HG02981 (cell line): Measurements from ENCODE around the gene CD300LF.

Source experiments
- ATAC-seq: cut with Tn5 transposase; IDR thresholded peaks from one replicate; pipeline ENCODE4 v1.9.1; 2021; ENCODE audit warnings: mild to moderate bottlenecking, moderate library complexity; ENCODE audit not compliant: unreplicated experiment

The CD300LF gene

DNA sequence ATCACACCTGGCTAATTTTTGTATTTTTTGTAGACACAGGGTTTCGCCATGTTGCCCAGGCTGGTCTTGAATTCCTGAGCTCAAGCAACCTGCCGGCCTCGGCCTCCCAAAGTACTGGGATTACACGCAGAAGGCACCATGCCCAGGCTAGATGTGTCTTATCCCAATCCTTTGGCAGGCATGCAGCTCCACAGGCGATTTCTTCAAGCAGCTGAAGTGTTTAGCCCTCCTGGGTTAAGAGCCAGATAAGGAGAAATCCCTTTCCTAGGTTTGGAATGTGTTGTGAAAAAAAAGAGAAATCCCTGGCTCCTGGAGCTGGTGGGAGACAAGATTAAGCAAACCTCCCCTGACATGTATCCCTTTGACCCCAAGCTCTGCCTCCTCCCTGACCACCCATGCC is 33.7 kb upstream of the CD300LF start:
- ATAC-seq, result no peak

DNA sequence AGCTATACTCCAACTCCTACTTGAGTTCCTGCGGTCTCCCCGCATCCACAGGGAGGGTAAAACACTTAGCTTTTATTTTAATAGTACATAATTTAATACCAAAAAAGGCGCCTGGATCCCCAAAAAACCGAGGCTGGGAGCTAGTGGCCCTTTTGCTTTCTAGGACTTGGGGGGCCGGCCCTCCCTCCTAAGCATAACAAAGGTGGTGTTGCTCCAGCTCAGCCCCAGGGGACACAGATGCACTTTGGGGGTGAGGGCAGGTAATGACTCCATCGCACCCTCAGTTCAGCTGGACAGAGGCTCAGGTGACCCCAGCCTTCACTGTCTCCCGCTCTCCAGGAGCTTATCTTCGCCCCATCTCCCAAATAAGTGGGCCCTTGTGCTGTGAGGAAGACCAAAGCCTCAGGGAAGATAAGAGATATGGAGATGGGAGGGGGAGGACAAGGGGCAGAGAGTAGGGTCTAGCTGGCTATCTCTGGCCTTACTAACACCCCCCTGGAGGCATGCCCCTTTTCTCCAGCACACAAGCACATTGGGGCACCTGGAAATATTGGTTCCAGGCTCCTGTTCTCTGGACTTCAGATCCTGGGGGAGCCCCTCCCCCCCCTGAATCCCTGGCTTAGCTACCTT is 32.9 kb upstream of the CD300LF start:
- ATAC-seq, result no peak

DNA sequence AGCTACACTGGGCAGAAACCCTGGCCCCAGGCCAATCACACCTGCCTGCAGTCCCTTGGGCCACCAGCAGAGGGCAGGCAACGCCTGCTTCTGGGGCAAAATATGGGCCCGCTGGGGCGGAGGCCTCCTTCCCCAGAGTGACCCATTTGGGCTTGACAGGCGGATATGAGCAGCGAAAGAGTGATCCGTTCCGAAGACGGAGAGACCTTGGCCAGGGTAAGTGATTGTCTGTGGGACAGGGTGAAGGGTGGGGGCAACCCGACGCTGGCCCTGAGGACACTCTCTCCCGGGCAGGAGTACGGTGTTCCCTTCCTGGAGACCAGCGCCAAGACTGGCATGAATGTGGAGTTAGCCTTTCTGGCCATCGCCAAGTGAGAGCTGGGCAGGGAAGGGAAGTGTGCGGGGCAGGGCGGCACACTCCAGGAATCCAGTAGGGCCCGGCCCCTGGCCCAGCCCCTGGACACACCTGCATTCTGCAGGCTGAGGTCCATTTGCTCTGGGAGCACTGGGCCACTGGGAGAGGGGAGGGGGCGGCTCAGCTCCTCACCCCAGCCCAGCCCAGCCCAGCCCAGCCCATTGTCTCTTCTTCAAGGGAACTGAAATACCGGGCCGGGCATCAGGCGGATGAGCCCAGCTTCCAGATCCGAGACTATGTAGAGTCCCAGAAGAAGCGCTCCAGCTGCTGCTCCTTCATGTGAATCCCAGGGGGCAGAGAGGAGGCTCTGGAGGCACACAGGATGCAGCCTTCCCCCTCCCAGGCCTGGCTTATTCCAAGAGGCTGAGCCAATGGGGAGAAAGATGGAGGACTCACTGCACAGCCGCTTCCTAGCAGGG is 32.2 kb upstream of the CD300LF start:
- no peak for ATAC-seq

DNA sequence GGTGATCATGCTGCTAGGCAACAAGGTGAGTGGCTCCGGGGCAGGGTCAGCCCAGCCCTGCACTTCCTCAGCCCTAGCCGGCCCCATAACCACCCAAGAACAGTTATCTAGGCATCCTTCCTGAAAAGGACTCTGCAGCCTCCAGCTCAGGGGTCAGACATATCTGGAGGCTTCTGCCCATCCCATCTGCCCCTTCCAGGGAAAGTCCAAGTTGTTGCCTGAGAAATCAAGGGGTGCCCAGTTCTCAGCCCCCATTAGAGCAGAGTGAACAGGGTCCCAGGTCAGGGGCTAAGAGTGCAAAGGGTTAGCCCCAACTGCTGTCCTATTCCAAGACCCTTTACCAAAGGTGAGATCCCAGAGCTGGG is 31.6 kb upstream of the CD300LF start:
- no peak for ATAC-seq

DNA sequence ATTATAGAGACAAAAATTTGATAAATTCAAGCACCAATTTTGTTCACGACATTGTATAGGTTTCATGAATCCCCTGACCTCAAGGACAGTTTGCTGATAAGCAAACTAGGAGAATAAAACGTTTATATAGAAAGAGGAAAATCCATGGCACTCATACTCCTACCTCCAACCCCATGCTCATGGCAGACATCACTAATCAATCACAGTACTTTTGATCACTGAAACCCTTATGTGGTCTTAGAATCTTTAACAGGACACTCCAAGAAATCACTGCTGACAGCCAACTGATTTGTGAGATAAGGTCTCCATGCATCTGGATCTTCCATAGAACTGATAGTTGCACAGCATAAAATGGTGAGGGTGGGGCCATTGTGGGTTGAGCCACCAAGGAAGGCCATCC is 31.0 kb upstream of the CD300LF start:
- no peak for ATAC-seq

DNA sequence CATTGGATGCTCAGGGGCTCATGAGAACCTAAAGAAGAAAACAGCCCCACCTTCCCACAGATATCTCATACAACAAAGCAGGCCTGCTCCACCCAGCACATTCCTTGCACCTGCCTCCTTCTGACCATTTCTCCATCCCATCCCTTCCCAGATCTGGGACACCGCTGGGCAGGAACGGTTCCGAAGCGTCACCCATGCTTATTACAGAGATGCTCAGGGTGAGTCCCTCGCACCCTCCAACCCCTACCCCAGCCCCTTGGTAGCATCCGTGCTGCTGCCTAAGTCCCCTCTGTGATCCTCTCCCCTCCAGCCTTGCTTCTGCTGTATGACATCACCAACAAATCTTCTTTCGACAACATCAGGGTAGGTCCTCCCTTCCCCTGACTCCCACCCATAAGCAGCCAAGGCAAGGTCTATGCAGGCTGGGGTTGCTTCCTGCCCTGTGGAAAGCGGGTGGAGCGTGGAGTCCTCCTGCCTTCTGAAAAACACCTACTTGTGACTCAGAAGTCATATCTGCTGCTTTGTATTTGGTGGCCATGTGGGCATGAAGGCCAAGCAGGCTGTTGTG is 30.3 kb upstream of the CD300LF start:
- no peak for ATAC-seq

DNA sequence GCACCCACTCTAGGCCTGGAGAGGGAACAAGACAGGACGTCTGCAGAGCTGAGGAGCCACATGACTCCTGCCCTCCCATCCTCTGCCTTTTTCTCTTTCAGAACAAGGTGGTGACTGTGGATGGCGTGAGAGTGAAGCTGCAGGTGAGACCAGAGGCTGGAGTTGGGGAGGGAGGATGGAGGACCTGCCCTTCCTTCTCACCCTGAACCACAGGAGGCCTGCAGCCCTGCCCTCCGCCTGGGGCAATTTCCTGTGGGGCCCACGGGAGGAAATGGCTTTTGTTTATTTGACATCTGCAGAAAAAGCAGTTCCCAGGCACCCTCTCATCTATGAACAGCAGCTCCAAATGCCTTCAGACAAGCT is 29.4 kb upstream of the CD300LF start:
- ATAC-seq, result no peak

DNA sequence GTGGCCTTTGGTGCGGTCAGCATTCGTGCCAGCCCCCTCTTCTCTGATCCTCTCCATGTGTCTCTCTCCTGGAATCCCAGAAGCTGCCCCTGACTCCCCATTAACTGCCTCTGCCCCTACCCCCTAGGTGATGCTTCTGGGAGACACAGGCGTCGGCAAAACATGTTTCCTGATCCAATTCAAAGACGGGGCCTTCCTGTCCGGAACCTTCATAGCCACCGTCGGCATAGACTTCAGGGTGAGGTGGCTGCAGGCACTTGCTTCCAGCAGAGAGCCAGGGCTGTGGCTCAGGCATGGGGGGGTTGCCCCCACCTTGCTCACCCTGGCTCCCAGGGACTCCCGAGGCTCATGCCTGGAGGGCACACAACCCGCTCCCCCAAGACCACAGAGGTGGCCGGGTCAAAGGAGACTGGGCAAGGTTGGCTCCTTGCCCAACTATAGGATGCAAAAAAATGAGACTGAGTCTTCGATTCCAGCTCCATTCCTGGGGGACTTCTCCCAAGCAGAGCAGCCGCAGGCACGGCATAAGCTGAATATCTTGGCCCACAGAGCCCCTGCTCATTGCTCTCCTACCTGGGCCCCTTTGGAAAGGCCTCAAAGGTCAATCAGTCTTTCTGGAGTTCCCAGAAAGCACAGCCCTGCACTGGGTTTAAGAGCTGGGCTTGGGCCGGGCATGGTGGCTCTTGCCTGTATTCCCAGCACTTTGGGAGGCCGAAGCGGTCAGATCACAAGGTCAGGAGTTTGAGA is 28.1 kb upstream of the CD300LF start:
- ATAC-seq, result no peak

DNA sequence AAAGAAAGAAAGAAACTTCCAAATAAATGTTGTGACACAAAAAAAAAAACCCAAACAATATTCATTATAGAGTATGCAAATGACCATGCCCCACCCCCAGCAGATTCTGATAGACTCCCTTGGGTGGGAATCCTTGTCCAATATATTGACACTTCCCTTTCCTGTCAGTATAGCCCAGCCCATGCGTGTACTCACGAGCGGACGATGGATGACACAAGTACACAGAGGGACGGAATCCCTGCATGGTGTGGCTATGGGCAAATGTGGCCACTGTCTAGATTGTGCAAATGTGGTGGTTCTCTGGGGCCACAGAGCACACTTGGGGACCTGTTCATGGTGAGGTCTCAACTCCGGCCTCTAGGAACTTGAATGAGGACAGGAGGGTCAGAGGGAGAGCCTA is 27.4 kb upstream of the CD300LF start:
- no peak for ATAC-seq

DNA sequence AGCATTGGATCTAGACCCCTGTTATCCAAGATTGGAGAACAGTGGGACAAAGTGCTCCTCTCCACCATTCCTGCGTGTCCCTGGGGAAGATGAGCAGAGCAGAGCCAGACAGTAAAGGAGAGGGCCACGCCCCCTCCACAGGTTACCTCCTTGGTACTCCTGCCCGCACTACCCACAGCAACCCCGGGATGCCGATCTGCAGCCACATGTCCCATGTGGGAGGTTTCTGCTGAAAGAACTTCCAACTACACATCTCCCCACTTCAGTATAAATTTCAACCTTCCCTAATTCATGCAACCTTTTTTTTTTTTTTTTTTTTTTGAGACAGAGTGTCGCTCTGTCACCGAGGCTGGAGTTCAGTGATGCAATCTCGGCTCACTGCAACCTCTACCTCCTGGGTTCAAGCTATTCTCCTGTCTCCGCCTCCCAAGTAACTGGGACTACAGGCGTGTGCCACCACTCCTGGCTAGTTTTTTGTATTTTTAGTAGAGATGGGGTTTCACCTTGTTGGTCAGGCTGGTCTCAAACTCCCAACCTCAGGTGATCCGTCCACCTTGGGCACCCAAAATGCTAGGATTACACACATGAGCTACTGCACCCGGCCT is 26.6 kb upstream of the CD300LF start:
- no peak for ATAC-seq

DNA sequence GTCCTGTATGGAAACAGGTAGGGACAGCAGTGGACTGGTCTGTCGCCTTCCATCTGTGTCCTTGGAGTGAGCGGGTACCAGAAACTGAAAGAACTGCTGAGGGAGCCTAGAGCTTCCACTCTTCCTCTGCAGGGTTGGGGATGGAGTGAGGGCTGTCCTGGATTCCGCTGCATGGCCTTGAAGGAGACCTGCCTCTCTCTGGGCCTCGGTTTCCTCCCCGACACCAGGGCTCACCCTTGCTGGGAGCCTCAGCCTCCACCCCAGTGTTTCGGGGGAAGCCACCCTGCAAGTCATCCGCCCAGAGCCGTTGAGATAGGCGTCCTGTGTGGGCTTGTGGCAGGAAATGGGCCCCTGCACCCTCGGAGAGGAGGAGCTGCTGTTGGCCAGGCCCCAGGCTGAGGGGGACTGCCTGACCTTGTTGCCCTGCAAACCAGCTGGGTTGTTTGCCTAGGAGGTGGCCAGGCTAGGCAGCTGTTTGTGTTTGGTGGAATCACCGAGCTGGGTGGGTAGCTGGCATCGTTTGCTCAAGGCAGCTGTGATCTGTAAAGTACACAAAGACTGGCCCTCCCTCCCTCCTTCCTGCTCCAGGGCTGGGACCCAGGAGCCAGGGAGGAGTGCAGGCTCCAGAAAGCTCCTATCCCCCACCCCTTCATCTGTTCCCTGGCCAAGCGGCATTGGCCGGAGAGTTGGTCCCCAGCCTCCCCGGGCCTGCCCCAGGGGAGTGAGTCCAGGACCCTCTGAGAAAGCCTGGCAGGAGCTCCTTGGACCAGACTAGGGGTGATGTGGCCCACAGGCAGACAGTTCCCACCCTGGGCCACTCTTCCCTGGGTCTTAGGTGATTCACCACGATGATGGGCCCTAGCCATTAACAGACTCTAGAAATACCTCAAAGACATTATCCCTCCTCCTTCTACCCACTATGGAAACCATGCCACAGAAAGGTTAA is 25.6 kb upstream of the CD300LF start:
- no peak for ATAC-seq

DNA sequence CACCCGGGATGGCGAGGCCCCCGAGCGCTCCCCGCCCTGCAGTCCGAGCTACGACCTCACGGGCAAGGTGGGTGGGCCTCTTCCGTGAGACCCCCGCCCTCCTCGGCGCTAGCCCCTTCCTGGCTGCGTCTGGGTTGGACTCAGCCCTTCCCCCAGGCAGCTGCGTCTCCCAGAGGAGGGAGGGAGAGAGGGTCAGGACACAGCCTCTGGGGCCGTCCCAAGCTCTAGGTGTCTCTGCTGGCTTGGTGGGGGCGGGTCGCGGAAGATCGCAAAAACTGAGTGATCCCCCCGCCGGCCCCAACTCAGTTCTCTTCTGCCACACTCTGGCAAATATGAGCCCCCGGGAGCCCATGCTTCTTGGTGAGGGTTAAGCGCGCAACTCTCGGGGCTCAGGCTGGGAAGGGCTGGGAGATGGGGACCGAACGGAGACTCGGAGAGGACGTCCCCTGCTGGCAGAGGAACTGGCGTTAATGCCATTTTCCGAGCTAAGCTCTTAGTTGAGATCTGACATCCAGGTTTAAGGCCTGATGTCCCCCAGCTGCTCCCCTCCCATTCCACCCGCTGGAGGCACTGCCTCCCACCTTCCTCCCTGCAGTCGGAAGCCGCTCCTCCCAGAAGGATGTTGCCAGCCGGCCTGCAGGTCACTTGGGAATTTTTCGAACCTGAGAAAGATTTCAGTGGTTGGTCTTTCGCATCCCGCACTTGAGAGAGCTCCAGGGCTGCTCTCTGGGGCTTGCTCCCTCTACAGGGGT is 24.8 kb upstream of the CD300LF start:
- ATAC-seq, result no peak

DNA sequence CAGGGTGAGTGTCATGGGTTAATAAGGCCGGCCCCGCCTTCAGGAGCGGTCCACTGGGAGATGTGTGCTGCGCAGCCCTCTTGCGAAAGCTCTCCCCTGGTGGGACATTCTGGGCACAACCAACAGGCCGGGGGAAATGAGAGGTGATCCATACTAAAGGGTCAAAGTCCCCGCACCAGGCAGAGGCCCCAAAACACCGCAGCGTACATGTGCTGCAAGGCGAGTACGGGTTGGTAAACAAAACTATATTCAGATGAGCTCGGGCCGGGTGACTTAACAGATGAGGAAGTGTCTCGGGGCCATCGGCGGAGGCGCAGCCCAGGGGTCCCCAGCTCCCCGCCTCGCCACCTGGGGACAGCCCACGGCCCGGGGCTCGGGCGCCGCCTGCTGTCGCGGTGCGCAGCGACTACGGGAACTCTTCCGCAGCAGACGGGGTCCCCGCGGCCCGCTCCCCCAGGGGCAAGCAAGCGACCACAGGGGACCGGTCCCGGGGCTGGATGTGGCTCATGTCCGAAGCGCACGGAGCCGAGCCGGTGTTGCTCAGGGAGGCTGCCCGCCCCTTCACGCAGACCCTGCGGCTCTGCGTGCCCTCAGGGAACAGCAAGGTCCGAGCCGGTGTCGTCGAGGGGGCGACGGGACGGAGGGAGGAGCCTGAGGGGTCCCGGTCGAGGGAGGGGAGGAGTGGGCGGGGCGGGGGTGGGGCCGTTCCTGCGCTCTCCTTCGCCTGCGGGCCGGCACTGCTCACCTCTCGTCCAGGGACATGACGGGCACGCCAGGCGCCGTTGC is 24.0 kb upstream of the CD300LF start, which contains the start of gene RAB37:
RAB37 (plus strand) TSS at position 744 of the 786 bp plus-strand sequence; CDS start at position 761, 17 bp downstream.
- no peak for ATAC-seq

DNA sequence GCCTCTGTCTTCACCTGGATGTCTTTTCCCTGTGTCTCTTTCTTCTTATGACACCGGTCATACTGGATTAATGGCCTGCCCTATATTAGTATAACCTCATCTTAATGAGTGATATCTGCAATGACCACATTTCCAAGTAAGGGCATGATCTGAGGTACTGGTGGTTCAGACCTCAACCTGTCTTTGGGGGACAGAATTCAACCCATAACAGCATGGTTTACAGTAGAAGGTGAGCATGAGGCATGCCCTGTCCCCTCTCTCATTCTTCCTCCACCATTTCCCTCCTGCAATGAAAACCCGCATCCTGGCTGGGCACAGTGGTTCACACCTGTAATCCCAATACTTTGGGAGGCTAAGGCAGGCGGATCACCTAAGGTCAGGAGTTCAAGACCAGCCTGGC is 21.5 kb upstream of the CD300LF start:
- ATAC-seq, result no peak

DNA sequence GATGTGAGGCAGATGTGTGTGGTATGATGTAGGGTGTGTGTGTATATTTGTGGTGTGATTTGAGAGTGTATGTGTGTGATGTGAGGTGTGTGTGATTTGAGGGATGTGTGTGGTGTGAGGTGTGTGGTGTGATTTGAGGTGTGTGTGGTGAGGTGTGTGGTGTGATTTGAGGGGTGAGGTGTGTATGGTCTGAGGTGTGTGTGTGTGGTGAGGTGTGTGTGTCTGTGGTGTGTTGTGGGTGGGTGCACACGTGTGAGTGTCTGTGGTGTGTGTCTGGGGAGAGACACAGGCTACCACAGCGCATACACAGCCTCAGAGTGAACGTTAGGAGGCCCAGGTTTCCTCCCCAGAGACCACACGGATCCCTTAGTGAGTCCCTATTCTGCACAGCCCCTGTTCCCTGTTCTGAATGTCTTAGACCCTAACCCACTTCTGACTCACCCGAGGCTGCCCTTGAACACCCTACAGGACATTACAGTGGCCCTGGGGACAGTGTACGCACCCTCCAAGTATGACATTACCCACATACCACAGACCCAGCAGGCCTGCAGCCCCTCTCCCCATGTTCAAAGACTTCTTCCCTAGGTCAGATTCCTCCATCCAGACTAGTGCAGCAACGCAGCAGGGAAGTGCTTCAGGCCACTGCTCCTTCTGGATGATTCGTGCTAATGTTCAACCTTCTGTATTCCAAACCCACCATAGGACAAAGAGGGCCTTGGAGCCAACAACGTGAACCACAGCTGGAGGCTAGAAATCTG is 20.8 kb upstream of the CD300LF start:
- no peak for ATAC-seq

DNA sequence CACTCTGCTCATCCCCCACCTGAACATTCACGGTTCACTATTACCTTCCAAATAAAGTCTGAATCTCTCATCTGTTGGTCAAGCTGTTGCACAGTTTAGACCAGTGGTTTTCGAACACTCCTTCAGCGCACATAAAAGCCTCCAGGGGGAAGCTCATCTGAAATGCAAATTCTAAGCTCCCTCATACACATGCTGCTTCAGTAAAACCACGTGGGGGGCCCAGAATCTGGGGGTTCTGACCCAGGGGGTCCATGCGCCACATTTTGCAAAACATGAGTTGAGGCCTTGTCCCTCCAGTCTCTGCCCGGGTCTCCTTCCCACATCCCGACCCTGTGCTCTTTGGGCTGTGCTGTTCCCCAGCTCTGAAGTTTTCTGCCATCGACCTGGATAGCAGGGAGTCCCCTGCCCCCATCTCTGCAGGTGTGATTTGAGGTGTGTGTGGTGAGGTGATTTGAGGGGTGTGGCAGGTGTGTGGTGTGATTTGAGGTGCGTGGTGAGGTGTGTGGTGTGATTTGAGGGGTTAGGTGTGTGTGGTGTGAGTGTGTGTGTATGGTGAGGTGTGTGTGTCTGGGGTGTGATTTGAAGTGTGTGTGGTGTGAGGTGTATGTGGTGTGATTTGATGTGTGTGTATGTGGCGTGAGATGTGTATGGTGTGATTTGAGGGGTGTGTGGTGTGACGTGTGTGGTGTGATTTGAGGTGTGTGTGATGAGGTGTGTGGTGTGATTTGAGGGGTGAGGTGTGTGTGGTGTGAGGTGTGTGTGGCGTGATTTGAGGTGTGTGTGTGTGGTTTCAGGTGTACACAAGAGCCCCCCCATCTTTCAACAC is 19.5 kb upstream of the CD300LF start:
- ATAC-seq, result no peak

DNA sequence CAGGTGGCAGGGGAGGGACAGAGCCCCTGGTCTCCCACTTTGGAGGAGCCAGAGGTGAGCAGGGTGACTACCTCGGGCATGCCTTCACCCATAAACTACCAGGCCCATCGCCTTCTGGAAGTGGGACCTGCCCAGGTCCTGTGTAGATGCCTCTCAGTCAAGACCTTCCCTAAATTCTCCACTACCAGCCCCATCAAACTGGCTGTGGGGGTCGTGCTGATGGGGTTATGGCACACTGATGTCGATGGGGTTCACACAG is 18.6 kb upstream of the CD300LF start:
- ATAC-seq, result no peak
